Measurements from ENCODE around the gene DNAAF8.

DNAAF8 gene

GRCh38 chr16:4687416-4687815 is 46.9 kb upstream of the DNAAF8 start:
- no peaks in the 10 kb centered on the region for H3K27me3 ChIP-seq (replicated peaks; ENCODE audit: control insufficient read depth, insufficient read depth, low read length)
- no peak for DNase-seq (ENCODE audit: extremely low read depth, insufficient read length)
- H3K4me3 ChIP-seq (replicated peaks; ENCODE audit: low read depth, low read length) = no peak overlapping the region
- H3K36me3 ChIP-seq (ENCODE audit: control insufficient read depth, insufficient read depth, low read length) = peaks cover 42% of the 10 kb centered on the region
- TF ChIP-seq, protein P1, sequence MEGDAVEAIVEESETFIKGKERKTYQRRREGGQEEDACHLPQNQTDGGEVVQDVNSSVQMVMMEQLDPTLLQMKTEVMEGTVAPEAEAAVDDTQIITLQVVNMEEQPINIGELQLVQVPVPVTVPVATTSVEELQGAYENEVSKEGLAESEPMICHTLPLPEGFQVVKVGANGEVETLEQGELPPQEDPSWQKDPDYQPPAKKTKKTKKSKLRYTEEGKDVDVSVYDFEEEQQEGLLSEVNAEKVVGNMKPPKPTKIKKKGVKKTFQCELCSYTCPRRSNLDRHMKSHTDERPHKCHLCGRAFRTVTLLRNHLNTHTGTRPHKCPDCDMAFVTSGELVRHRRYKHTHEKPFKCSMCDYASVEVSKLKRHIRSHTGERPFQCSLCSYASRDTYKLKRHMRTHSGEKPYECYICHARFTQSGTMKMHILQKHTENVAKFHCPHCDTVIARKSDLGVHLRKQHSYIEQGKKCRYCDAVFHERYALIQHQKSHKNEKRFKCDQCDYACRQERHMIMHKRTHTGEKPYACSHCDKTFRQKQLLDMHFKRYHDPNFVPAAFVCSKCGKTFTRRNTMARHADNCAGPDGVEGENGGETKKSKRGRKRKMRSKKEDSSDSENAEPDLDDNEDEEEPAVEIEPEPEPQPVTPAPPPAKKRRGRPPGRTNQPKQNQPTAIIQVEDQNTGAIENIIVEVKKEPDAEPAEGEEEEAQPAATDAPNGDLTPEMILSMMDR (IDR thresholded peaks at IDR 0.05; ENCODE audit: insufficient read depth, low read length, poor library complexity, severe bottlenecking) = no peak

GRCh38 chr16:4687946-4688673 is 46.2 kb upstream of the DNAAF8 start:
- Histone ChIP-seq H3K4me3 (replicated peaks; ENCODE audit: low read depth, low read length) (no peak overlapping the region), H3K27me3 (replicated peaks; ENCODE audit: control insufficient read depth, insufficient read depth, low read length) (no peaks in the 10 kb centered on the region), H3K36me3 (ENCODE audit: control insufficient read depth, insufficient read depth, low read length) (peaks cover 36% of the 10 kb centered on the region)
- DNase-seq (ENCODE audit: extremely low read depth, insufficient read length) = no peak
- TF ChIP-seq, protein P1 (IDR thresholded peaks at IDR 0.05; ENCODE audit: insufficient read depth, low read length, poor library complexity, severe bottlenecking) = no peak

DNA sequence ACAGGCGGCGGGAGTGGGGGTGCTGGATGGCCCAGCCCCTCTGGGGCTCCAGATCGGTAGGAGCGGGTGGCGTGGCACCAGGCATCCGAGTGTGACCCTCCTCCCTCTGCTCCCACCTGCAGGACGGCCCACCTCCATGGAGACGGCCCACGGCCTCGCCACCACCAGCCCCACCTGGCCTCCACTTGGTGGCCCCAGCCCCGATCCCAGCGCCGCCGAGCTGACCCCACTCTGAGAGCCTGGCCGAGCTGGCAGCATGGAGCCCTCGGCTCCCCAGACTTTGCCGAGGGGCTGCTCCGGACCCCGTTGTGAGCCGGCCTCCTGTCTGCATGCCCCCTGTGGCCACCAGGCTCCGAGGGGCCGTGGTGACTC is 45.7 kb upstream of the DNAAF8 start:
- TF ChIP-seq, protein P1 (IDR thresholded peaks at IDR 0.05; ENCODE audit: insufficient read depth, low read length, poor library complexity, severe bottlenecking) = no peak
- Histone ChIP-seq H3K27me3 (replicated peaks; ENCODE audit: control insufficient read depth, insufficient read depth, low read length) (no peaks in the 10 kb centered on the region), H3K36me3 (ENCODE audit: control insufficient read depth, insufficient read depth, low read length) (peaks cover 32% of the 10 kb centered on the region), H3K4me3 (replicated peaks; ENCODE audit: low read depth, low read length) (no peak overlapping the region)
- no peak for DNase-seq (ENCODE audit: extremely low read depth, insufficient read length)

DNA sequence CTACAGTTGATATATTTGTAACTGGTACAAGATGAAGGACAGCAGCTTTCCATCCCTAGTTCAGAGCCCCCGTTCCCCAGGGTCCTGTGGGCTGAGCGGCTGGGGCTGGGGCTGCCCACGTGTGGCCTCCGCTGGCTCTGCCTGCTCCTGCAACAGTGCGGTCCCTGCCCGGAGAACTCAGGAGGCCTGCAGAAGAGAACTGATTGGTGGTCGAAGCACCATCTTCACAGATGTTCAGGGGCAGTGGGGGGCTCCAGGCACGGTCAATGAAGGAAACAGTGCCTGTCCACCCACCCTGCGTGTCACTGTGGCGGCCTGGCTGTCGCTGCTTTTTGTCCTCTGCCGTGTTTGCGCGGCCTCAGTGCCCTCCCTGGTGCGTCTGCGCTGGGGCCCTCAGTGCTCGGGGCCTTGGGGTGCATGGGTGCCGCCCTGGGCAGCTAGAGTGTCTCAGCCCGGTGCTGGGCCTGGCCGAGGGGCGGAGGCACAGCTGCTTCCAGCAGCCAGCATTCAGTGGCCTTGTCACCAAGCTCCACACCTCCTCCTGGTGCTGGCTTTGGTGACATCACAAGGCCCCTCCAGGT is 45.2 kb upstream of the DNAAF8 start:
- TF ChIP-seq, protein P1 (IDR thresholded peaks at IDR 0.05; ENCODE audit: insufficient read depth, low read length, poor library complexity, severe bottlenecking) = no peak
- DNase-seq (ENCODE audit: extremely low read depth, insufficient read length) = no peak
- H3K4me3 ChIP-seq (replicated peaks; ENCODE audit: low read depth, low read length) = no peak overlapping the region
- peaks cover 28% of the 10 kb centered on the region for H3K36me3 ChIP-seq (ENCODE audit: control insufficient read depth, insufficient read depth, low read length)
- no peaks in the 10 kb centered on the region for H3K27me3 ChIP-seq (replicated peaks; ENCODE audit: control insufficient read depth, insufficient read depth, low read length)

DNA sequence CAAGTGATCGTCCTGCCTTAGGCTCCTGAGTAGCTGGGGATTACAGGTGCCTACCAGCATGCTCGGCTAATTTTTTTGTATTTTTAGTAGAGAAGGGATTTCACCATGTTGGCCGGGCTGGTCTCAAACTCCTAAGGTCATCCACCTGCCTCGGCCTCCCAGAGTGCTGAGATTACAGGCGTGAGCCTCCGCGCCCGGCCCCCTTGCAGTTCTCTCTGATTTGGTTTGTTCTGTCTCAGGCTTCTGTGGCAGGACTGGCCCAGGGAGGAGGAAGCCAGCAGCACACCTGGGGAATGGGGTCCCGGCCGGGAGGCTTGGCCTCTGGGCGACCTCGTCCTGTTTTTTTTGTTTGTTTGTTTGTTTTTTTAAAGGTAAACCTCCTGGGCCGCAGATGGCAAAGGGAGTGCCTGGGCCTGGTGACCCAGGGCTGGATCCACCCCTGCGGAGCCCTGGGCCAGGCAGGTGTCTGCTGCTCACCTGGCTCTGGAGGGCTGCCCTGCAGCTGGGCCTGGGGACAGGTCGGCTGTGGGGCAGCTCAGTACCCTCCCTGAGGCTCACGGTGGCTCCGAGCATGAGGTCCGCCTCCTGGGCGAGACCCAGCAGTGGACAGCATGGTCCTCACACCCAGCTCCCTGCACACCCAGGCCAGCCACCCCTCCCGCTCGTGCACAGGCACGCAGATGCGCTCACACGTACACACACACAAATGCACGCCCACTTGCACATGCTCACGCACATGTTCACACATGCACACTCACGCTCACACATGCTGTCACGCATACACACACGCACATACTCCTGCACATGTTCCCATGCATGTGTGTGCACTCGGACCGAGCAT is 44.3 kb upstream of the DNAAF8 start:
- no peak for DNase-seq (ENCODE audit: extremely low read depth, insufficient read length)
- peaks cover 22% of the 10 kb centered on the region for H3K36me3 ChIP-seq (ENCODE audit: control insufficient read depth, insufficient read depth, low read length)

More for the DNA sequence above, 44.3 kb upstream of the DNAAF8 start:
- Histone ChIP-seq H3K27me3 (replicated peaks; ENCODE audit: control insufficient read depth, insufficient read depth, low read length) (no peaks in the 10 kb centered on the region), H3K4me3 (replicated peaks; ENCODE audit: low read depth, low read length) (no peak overlapping the region)
- TF ChIP-seq, protein P1 (IDR thresholded peaks at IDR 0.05; ENCODE audit: insufficient read depth, low read length, poor library complexity, severe bottlenecking) = no peak
